ENCODE measurements around the gene PHACTR1. TPM values are rescaled to one million over a fixed set of nuclear protein-coding genes. Genes with fewer than 3 reads are reported as not detected.

The PHACTR1 gene
- total and polyA plus RNA-seq, 4 donors: 0.31 to 1.5 (median 0.79) TPM

- no peak for TF ChIP-seq YY1 (IDR thresholded peaks at IDR 0.05)
- no peak for TF ChIP-seq FOXA2 (IDR thresholded peaks at IDR 0.05)
- no peak for TF ChIP-seq NR2F2 (IDR thresholded peaks at IDR 0.05)
- TF ChIP-seq HNF4A (conservative IDR thresholded peaks at IDR 0.05): no peak
- TF ChIP-seq RXRA (IDR thresholded peaks at IDR 0.05): no peak
- no peak for TF ChIP-seq TAF1 (conservative IDR thresholded peaks at IDR 0.05)
- 88% methylated on average over 2 of the region's 2 CpGs for WGBS
- no peaks in the 10 kb centered on the region for H3K27me3 ChIP-seq (ENCODE audit: control insufficient read depth in 4 of 4, insufficient read depth in 4 of 4, low read length in 3 of 4)
- DNase-seq (ENCODE audit: low spot score): no peak
- no peaks in the 10 kb centered on the region for H3K9me3 ChIP-seq (ENCODE audit: control insufficient read depth in 4 of 4, low read length in 3 of 4)
- H3K4me1 ChIP-seq (ENCODE audit: control insufficient read depth in 4 of 4, insufficient read depth in 4 of 4, low read length in 3 of 4): peaks cover 0 to 5% (median 0%) of the 10 kb centered on the region in 4 donors
- H3K9ac ChIP-seq (ENCODE audit: low read depth in 1 of 2, low read length in 2 of 2): no peak overlapping the region
- H3K27ac ChIP-seq (ENCODE audit: low read depth in 1 of 2, low read length in 2 of 2): no peak overlapping the region
- no peak overlapping the region for H3K4me3 ChIP-seq (ENCODE audit: low read depth in 1 of 3, low read length in 3 of 3)
- H3K36me3 ChIP-seq (ENCODE audit: control insufficient read depth in 4 of 4, insufficient read depth in 3 of 4, low read depth in 1 of 4, low read length in 3 of 4): no peaks in the 10 kb centered on the region
These were observed 509.5 kb downstream of the PHACTR1 start for GRCh38 chr6:13226071-13226470.

- 84% methylated on average over 9 of the region's 9 CpGs for WGBS
- Histone ChIP-seq H3K27ac (ENCODE audit: low read depth in 1 of 2, low read length in 2 of 2) (no peak overlapping the region), H3K4me1 (ENCODE audit: control insufficient read depth in 4 of 4, insufficient read depth in 4 of 4, low read length in 3 of 4) (peaks cover 0 to 5% (median 0%) of the 10 kb centered on the region in 4 donors), H3K27me3 (ENCODE audit: control insufficient read depth in 4 of 4, insufficient read depth in 4 of 4, low read length in 3 of 4) (no peaks in the 10 kb centered on the region), H3K36me3 (ENCODE audit: control insufficient read depth in 4 of 4, insufficient read depth in 3 of 4, low read depth in 1 of 4, low read length in 3 of 4) (no peaks in the 10 kb centered on the region), H3K9ac (ENCODE audit: low read depth in 1 of 2, low read length in 2 of 2) (no peak overlapping the region), H3K4me3 (ENCODE audit: low read depth in 1 of 3, low read length in 3 of 3) (no peak overlapping the region), H3K9me3 (ENCODE audit: control insufficient read depth in 4 of 4, low read length in 3 of 4) (no peaks in the 10 kb centered on the region)
- TF ChIP-seq CTCF (IDR thresholded peaks at IDR 0.05; ENCODE audit: low read depth, low read length, missing input control): no peak
- TF ChIP-seq EGR1 (IDR thresholded peaks at IDR 0.05; ENCODE audit: low read depth in 2 of 2): no peak
- no peak for TF ChIP-seq FOXA2 (IDR thresholded peaks at IDR 0.05)
- no peak for TF ChIP-seq HNF4A (conservative IDR thresholded peaks at IDR 0.05)
- no peak for TF ChIP-seq FOXA1 (IDR thresholded peaks at IDR 0.05)
- TF ChIP-seq REST (IDR thresholded peaks at IDR 0.05): no peak
- TF ChIP-seq ZBTB33 (IDR thresholded peaks at IDR 0.05): no peak
- TF ChIP-seq JUND (IDR thresholded peaks at IDR 0.05): no peak
- TF ChIP-seq GABPA (IDR thresholded peaks at IDR 0.05 in 1 of 2, conservative IDR thresholded peaks at IDR 0.05 in 1 of 2): no peak
- DNase-seq (ENCODE audit: low spot score): no peak
These were observed 512.0 kb downstream of the PHACTR1 start for GRCh38 chr6:13228264-13229204.

Measured in liver (tissue), 9 donors.